SKM-1 treated with dmso at 0.1 percent for 144 hours (cell line): ENCODE results near the gene AP2A2.

Source experiments
- DNase-seq: peaks from one replicate; lab custom pipeline; 2025; ENCODE audit not compliant: unreplicated experiment; lab: John Stamatoyannopoulos, UW

The AP2A2 gene

DNA sequence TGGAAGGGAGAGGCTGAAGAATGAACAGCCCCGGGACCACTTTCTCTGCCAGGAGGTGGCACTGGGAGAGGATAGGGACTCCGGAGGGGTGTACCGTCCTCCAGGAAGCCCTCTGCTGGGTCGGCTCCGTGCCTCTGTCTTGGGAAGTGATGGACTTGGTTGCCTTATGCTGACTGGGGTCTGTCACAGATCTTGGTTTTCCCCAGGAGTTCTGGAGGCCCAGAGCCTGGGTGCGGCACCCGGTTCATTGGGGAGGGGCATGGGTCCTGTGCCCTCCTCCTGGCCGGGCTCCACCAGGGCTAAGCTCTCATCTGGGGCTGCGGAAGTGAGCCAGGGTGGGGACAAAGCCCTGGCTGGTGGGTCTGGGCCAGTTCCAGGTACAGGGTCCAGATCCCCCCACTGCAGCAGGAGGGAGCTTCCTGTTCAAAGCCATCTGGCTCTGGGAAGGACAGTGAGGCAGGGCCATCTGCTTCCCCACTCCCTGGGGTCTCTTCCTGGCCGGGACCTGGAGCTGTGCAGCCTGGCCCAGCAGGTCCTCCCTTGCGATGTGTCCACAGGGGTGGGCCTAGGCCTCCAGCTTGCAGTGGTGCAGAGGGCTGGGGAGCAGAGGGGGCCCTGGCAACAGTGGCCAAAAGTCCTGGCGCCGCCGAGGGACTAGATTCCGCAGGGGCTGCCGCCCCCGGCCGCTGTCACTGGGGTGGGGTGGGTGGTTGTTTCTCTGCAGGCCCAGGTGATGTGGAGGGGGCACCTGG, 1.1 kb upstream of the AP2A2 start:
- DNase-seq, result no peak

- DNase-seq, result no peak
Observed at GRCh38 chr11:925158-925495, 543 bp upstream of the AP2A2 start.

DNA sequence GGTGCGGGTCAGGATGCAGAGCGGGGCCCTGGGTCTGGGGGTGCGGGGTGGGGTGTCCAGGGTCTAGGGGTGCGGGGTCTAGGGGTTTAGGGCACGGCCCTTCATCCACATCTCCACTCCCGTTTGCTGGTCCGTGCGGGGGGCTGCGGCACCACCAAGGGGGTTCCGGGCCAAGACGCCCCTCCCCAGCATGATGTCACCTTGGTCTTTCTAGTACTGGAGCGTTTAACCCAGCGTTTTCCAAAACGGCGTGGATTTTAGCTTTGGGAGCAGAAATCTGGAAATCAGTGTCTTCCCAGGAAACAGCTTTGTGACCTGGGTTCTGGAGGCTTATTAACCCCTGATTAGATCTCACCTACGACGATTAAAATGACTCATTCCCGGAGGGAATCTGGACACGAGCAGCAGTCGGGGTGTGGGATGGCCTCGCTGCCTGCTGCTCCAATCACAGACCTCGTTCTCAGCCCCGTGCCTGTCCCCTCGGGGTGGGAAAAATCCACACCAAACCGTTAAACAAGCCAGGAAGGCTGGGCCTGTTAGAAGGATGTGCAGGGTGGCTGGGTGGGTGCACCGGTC, 759 bp downstream of the AP2A2 start:
- DNase-seq, result no peak

DNA sequence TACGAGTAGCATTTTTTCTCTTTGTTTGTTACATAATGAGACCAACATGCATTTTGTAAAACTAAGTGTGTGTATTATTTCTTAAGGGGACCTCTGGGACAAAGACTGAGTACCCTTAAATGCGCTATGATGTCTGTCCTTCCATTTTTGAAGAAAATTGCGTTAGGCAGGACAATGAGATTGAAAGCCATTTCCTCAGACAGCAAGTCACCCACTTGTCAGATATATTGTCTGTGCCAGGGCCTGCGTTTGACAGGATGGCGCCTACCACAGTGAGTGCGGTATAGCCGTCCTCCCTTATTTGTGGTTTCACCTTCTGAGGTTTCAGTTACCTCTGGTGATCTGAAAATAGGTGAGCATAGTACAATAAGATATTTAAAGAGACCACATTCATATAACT, 2.2 kb downstream of the AP2A2 start:
- DNase-seq, result no peak

- DNase-seq, result no peak
Observed at GRCh38 chr11:928786-929185, 3.1 kb downstream of the AP2A2 start.

GRCh38 chr11:929405-929804, 3.7 kb downstream of the AP2A2 start:
- DNase-seq, result no peak

GRCh38 chr11:931385-931784, 5.7 kb downstream of the AP2A2 start:
- DNase-seq, result no peak

- no peak for DNase-seq
Observed at GRCh38 chr11:932435-932834, 6.8 kb downstream of the AP2A2 start.

DNA sequence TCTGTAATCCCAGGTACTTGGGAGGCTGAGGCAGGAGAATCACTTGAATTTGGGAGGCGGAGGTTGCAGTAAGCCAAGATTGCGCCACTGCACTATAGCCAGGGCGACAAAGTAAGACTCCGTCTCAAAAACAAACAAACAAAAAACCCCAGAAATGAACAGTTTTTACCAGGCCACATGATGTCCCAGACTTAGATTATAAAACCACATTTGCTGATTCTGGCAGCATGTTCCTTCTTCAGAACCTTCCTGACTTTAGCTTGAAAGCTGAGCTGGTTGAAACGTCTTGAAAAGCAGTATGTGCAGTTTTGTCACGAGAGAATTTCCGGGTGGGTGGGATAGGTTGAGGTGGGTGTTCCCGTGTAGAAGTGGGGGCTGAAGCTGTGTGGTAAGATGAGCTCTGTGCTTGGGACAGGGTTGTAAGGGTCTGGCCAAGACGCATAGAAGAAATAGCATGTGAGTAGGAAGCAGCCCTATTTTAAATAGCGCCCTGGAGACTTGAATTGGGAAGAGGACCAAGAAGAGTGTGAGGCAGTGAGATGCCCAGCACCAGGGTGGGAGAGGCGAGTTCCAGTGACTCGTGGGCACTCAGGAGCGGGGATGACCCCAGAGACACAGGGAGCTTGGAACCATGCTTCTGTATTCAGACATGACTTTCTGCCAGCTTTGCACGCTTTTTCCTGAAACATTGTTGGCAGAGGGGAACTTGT, 7.6 kb downstream of the AP2A2 start:
- no peak for DNase-seq

- DNase-seq, result no peak
Observed at GRCh38 chr11:933936-934335, 8.3 kb downstream of the AP2A2 start.

GRCh38 chr11:934527-934926, 8.9 kb downstream of the AP2A2 start:
- DNase-seq, result no peak

GRCh38 chr11:936199-936598, 10.5 kb downstream of the AP2A2 start:
- DNase-seq, result no peak

- no peak for DNase-seq
Observed at GRCh38 chr11:937841-938261, 12.2 kb downstream of the AP2A2 start.

DNA sequence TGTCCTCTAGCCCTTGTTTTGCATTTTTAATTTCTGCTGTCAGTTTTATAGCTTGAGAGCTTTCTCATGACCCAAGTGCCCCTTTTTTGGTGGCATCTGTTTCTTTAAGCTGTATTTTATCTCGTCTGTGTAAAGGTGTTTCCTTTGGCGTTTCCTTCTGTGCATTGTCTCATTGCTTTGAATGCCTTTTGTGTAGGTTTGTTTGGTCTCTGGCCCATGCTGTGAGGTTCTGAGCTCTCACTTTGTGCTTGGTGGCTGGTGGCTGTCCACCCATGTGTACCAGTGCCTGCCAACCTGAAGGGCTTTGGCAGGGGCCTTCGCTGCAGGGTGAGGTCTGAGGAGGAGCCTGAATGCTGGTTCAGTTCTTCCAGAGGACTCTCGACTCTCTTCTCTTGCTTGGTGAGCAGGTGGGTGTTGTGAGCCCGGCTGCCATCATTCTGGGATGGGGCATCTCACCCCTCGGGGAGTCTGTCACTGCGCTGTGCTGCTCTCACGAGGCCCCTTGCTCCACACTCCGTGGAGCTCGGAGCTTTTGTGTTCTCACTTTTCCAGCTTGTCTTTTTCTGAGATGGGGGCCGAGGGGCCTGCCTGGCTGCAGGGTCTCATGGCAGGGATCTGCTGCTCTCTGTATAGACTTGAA, 14.9 kb downstream of the AP2A2 start:
- no peak for DNase-seq

- DNase-seq, result no peak
Observed at GRCh38 chr11:942823-943222, 17.2 kb downstream of the AP2A2 start.

DNA sequence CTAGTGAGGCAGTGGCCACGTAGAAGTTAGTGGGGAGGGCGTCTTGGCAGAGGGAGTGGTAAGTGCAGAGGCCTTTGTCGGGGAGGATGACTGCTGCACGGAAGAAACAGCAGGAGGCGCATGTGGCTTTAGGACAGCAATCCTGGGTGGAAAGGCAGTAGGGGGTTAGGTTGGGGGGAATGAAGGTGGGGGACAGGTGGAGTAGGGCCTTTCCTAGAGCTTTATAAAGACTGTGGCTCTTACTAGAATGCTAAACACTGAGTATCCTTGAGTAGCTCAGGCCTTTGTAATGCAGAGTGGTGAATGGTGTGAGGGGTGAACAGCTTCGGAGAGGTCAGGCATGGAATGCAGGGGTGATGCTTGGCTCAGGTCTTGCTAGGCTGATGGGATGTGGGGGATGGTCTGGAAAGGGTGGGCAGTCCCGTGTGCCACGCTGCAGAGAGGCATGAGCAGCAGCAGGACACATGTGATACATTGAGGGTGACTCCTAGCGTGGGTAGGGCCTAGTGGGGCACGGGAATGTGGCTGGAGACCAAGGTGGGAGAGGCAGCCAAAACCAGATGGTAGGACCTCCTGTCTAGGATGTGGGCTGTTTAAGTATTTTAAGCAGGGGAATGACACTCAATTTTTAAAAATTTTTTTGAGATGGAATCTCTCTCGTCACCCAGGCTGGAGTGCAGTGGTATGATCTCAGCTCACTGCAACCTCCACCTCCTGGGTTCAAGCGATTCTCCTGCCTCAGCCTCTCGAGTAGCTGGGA, 19.2 kb downstream of the AP2A2 start:
- DNase-seq, result no peak

GRCh38 chr11:945986-946385, 20.3 kb downstream of the AP2A2 start:
- no peak for DNase-seq

DNA sequence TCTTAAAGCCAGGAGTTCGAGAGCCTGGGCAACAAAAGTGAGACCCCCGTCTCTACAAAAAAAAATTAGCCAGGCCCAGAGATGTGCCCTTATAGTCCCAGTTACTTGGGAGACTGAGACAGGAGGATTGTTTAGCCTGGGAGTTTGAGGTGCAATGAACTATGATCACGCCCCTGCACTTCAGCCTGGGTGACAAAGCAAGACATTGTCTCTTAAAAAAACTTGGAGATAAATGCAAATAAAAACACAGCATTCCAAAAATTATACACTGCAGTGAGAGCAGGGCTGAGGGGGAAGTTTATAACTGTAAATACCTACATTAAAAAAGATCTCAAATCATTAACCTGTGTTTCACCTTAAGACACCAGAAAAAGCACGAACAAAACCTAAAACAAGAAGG, 22.1 kb downstream of the AP2A2 start:
- no peak for DNase-seq

GRCh38 chr11:951507-951906, 25.8 kb downstream of the AP2A2 start:
- DNase-seq, result no peak

- no peak for DNase-seq
Observed at GRCh38 chr11:952406-953385, 27.0 kb downstream of the AP2A2 start.
